Measurements from ENCODE around the gene SORCS1. TPM values are rescaled to one million over a fixed set of nuclear protein-coding genes. Genes with fewer than 3 reads are reported as not detected.
A peak's percentile ranks its signal among the peaks of the same experiment; 100 is the strongest.

Gene SORCS1
- total and polyA plus RNA-seq, 4 donors: 0.08 to 0.21 (median 0.09) TPM; not detected in 1

DNA sequence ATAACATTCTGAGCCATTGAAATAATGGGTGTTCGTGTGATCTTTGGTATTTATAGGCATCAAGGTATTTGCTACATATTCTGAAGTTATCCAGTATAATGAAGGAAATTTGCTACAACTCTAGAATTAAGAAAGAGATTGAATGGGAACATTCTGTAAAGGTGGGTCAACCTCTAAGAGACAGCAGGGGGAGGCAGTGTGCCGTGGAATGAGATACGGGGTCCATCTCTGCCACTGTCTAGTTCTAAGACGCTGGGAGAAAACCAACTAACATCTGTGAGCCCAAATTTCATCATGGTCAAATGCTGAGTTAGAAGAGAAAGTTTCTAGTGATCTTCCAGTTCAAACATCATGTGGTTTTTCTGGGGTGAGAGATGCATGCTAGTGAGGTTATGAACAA is 368.9 kb downstream of the SORCS1 start:
- Histone ChIP-seq H3K4me3 (ENCODE audit: low read depth in 1 of 3, low read length in 3 of 3) (no peak overlapping the region), H3K9me3 (ENCODE audit: control insufficient read depth in 4 of 4, low read length in 3 of 4) (no peaks in the 10 kb centered on the region), H3K9ac (ENCODE audit: low read depth in 1 of 2, low read length in 2 of 2) (no peak overlapping the region), H3K27ac (ENCODE audit: low read depth in 1 of 2, low read length in 2 of 2) (no peak overlapping the region), H3K36me3 (ENCODE audit: control insufficient read depth in 4 of 4, insufficient read depth in 3 of 4, low read depth in 1 of 4, low read length in 3 of 4) (no peaks in the 10 kb centered on the region), H3K4me1 (ENCODE audit: control insufficient read depth in 4 of 4, insufficient read depth in 4 of 4, low read length in 3 of 4) (no peaks in the 10 kb centered on the region), H3K27me3 (ENCODE audit: control insufficient read depth in 4 of 4, insufficient read depth in 4 of 4, low read length in 3 of 4) (peaks cover 0 to 2% (median 0%) of the 10 kb centered on the region in 4 donors)
- TF ChIP-seq, protein P1, sequence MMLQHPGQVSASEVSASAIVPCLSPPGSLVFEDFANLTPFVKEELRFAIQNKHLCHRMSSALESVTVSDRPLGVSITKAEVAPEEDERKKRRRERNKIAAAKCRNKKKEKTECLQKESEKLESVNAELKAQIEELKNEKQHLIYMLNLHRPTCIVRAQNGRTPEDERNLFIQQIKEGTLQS (IDR thresholded peaks at IDR 0.05): no peak
- TF ChIP-seq HNF4G (IDR thresholded peaks at IDR 0.05) (no peak), FOXA2 (IDR thresholded peaks at IDR 0.05) (no peak), JUND (IDR thresholded peaks at IDR 0.05) (no peak), SP1 (IDR thresholded peaks at IDR 0.05) (no peak), RAD21 (IDR thresholded peaks at IDR 0.05) (peak; percentile 90 to 95)
- TF ChIP-seq, protein P2, sequence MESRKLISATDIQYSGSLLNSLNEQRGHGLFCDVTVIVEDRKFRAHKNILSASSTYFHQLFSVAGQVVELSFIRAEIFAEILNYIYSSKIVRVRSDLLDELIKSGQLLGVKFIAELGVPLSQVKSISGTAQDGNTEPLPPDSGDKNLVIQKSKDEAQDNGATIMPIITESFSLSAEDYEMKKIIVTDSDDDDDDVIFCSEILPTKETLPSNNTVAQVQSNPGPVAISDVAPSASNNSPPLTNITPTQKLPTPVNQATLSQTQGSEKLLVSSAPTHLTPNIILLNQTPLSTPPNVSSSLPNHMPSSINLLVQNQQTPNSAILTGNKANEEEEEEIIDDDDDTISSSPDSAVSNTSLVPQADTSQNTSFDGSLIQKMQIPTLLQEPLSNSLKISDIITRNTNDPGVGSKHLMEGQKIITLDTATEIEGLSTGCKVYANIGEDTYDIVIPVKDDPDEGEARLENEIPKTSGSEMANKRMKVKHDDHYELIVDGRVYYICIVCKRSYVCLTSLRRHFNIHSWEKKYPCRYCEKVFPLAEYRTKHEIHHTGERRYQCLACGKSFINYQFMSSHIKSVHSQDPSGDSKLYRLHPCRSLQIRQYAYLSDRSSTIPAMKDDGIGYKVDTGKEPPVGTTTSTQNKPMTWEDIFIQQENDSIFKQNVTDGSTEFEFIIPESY (IDR thresholded peaks at IDR 0.05): no peak
- TF ChIP-seq, protein P3, sequence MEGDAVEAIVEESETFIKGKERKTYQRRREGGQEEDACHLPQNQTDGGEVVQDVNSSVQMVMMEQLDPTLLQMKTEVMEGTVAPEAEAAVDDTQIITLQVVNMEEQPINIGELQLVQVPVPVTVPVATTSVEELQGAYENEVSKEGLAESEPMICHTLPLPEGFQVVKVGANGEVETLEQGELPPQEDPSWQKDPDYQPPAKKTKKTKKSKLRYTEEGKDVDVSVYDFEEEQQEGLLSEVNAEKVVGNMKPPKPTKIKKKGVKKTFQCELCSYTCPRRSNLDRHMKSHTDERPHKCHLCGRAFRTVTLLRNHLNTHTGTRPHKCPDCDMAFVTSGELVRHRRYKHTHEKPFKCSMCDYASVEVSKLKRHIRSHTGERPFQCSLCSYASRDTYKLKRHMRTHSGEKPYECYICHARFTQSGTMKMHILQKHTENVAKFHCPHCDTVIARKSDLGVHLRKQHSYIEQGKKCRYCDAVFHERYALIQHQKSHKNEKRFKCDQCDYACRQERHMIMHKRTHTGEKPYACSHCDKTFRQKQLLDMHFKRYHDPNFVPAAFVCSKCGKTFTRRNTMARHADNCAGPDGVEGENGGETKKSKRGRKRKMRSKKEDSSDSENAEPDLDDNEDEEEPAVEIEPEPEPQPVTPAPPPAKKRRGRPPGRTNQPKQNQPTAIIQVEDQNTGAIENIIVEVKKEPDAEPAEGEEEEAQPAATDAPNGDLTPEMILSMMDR (IDR thresholded peaks at IDR 0.05; ENCODE audit: low read depth, low read length, missing input control): peak; percentile 60
- peak; percentile 37 for DNase-seq (ENCODE audit: low spot score)
- 7% methylated on average over 4 of the region's 4 CpGs for WGBS

DNA sequence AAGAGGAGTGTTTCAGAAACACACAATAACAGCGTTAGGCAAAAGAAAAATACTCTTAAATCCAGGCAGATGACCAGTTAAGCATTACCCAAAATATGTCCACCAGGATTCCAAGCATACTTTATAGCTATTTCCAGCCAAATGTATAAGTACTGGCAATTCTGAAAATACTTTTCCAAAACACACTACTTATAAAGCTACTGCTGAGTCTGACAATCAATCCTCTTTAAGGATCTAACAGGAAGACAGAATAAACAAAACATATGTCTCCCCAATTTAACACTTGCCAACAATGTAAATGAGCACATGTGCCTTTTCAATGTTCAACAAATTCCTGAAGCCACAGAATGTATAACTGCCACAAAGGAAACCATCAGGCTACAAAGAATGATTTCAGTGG is 370.9 kb downstream of the SORCS1 start:
- H3K27ac ChIP-seq (ENCODE audit: low read depth in 1 of 2, low read length in 2 of 2): no peak overlapping the region
- TF ChIP-seq JUND (IDR thresholded peaks at IDR 0.05): no peak
- TF ChIP-seq, protein P2 (IDR thresholded peaks at IDR 0.05): no peak
- no peak for TF ChIP-seq EGR1 (IDR thresholded peaks at IDR 0.05; ENCODE audit: low read depth in 2 of 2)
- TF ChIP-seq TAF1 (conservative IDR thresholded peaks at IDR 0.05): no peak
- TF ChIP-seq, protein P4, sequence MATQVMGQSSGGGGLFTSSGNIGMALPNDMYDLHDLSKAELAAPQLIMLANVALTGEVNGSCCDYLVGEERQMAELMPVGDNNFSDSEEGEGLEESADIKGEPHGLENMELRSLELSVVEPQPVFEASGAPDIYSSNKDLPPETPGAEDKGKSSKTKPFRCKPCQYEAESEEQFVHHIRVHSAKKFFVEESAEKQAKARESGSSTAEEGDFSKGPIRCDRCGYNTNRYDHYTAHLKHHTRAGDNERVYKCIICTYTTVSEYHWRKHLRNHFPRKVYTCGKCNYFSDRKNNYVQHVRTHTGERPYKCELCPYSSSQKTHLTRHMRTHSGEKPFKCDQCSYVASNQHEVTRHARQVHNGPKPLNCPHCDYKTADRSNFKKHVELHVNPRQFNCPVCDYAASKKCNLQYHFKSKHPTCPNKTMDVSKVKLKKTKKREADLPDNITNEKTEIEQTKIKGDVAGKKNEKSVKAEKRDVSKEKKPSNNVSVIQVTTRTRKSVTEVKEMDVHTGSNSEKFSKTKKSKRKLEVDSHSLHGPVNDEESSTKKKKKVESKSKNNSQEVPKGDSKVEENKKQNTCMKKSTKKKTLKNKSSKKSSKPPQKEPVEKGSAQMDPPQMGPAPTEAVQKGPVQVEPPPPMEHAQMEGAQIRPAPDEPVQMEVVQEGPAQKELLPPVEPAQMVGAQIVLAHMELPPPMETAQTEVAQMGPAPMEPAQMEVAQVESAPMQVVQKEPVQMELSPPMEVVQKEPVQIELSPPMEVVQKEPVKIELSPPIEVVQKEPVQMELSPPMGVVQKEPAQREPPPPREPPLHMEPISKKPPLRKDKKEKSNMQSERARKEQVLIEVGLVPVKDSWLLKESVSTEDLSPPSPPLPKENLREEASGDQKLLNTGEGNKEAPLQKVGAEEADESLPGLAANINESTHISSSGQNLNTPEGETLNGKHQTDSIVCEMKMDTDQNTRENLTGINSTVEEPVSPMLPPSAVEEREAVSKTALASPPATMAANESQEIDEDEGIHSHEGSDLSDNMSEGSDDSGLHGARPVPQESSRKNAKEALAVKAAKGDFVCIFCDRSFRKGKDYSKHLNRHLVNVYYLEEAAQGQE (IDR thresholded peaks at IDR 0.05): no peak
- no peak for TF ChIP-seq YY1 (IDR thresholded peaks at IDR 0.05)
- TF ChIP-seq, protein P5, sequence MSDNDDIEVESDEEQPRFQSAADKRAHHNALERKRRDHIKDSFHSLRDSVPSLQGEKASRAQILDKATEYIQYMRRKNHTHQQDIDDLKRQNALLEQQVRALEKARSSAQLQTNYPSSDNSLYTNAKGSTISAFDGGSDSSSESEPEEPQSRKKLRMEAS (IDR thresholded peaks at IDR 0.05): no peak
- TF ChIP-seq, protein P3 (IDR thresholded peaks at IDR 0.05; ENCODE audit: low read depth, low read length, missing input control): no peak
- no peak for TF ChIP-seq NR2F2 (IDR thresholded peaks at IDR 0.05)
- TF ChIP-seq, protein P1 (IDR thresholded peaks at IDR 0.05): no peak
- TF ChIP-seq FOXA1 (IDR thresholded peaks at IDR 0.05): no peak
- no peak for TF ChIP-seq HNF4A (conservative IDR thresholded peaks at IDR 0.05)
- TF ChIP-seq RXRA (IDR thresholded peaks at IDR 0.05): no peak
- no peak for TF ChIP-seq FOXA2 (IDR thresholded peaks at IDR 0.05)
- no peak for TF ChIP-seq GABPA (IDR thresholded peaks at IDR 0.05 in 1 of 2, conservative IDR thresholded peaks at IDR 0.05 in 1 of 2)
- no peak for TF ChIP-seq RAD21 (IDR thresholded peaks at IDR 0.05)
- TF ChIP-seq HNF4G (IDR thresholded peaks at IDR 0.05): no peak
- no peak for TF ChIP-seq SP1 (IDR thresholded peaks at IDR 0.05)
- no peak overlapping the region for H3K4me3 ChIP-seq (ENCODE audit: low read depth in 1 of 3, low read length in 3 of 3)
- 78% methylated on average over 1 of the region's 1 CpG for WGBS
- no peaks in the 10 kb centered on the region for H3K36me3 ChIP-seq (ENCODE audit: control insufficient read depth in 4 of 4, insufficient read depth in 3 of 4, low read depth in 1 of 4, low read length in 3 of 4)
- H3K9me3 ChIP-seq (ENCODE audit: control insufficient read depth in 4 of 4, low read length in 3 of 4): no peaks in the 10 kb centered on the region
- no peaks in the 10 kb centered on the region for H3K4me1 ChIP-seq (ENCODE audit: control insufficient read depth in 4 of 4, insufficient read depth in 4 of 4, low read length in 3 of 4)
- no peak for DNase-seq (ENCODE audit: low spot score)
- H3K9ac ChIP-seq (ENCODE audit: low read depth in 1 of 2, low read length in 2 of 2): no peak overlapping the region
- peaks cover 0 to 2% (median 0%) of the 10 kb centered on the region in 4 donors for H3K27me3 ChIP-seq (ENCODE audit: control insufficient read depth in 4 of 4, insufficient read depth in 4 of 4, low read length in 3 of 4)
